GM19463 (cell line): ENCODE results near the gene MRC1.
"Not testable (repeated sequence)": the region's sequence is repeated elsewhere in the genome, so short reads cannot be mapped to it uniquely, and the experiment has no call there.

ENCODE experiments used
- ATAC-seq: cut with Tn5 transposase; IDR thresholded peaks from one replicate; pipeline ENCODE4 v1.9.1; 2021; ENCODE audit warnings: mild to moderate bottlenecking, moderate library complexity; ENCODE audit not compliant: unreplicated experiment

MRC1 gene

DNA sequence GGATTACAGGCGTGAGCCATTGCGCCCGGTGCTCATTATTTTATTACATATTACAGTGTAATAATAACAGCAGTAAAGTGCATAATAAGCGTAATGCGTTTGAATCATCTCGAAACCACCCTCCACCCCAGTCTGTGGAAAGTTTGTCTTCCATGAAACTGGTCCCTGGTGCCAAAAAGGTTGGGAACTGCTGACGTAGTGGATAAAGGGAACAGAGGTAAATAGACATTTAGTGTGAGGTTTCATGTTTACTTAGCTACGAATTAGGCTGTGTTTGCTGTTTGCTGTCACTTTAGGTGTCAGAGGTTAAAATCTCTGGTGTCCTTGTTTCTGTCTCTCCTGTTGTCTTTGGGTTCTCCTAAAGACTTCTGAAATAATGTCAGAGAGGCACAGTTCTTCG lies 82.3 kb downstream of the MRC1 start:
- ATAC-seq = no peak

- ATAC-seq = no peak
Observed at GRCh38 chr10:17904564-17904963, 95.4 kb downstream of the MRC1 start.

GRCh38 chr10:17905491-17905890 lies 96.3 kb downstream of the MRC1 start:
- ATAC-seq = no peak

DNA sequence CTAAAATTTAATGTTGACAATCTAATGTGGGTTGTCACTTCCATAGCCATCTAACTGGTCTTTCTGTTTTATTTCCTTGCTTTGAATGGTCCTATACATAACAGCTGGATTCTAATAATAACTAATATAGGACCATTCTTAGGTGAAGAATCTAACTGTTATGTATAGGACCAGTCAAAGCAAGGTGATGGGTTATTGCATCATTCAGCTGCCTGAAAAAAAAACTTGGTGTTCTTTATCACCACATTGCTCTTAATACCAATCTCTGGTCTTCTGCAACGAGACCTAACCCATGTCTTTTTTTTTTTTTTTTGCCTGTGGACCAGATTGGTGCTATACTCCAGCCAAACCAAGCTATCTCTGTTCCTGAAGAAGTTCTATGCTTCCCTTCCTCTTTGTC lies 96.9 kb downstream of the MRC1 start:
- ATAC-seq = no peak

DNA sequence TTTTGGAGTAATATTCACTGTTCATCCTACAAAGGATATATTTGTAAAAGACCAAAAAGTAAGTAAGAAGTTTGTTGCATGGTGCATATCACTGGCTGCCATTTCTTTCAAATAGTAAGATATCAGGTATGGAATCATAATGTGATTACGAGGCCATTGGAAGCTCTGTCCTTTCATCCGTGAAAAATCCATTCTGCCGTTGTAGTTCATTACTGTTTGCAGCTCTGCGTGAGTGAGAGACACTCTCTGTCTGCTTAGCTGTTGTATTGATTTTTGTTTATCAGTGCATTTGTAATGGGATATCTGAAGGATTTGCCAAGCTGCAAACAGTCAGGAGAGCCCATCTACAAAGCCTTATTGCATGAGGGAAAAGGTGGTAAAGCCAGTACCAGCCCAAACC lies 98.5 kb downstream of the MRC1 start:
- no peak for ATAC-seq

GRCh38 chr10:17910125-17910789 lies 101.1 kb downstream of the MRC1 start:
- peak; percentile 48 for ATAC-seq

GRCh38 chr10:17912754-17913153 lies 103.6 kb downstream of the MRC1 start:
- ATAC-seq = no peak

- ATAC-seq = no peak
Observed at GRCh38 chr10:17913604-17914003, 104.5 kb downstream of the MRC1 start.

DNA sequence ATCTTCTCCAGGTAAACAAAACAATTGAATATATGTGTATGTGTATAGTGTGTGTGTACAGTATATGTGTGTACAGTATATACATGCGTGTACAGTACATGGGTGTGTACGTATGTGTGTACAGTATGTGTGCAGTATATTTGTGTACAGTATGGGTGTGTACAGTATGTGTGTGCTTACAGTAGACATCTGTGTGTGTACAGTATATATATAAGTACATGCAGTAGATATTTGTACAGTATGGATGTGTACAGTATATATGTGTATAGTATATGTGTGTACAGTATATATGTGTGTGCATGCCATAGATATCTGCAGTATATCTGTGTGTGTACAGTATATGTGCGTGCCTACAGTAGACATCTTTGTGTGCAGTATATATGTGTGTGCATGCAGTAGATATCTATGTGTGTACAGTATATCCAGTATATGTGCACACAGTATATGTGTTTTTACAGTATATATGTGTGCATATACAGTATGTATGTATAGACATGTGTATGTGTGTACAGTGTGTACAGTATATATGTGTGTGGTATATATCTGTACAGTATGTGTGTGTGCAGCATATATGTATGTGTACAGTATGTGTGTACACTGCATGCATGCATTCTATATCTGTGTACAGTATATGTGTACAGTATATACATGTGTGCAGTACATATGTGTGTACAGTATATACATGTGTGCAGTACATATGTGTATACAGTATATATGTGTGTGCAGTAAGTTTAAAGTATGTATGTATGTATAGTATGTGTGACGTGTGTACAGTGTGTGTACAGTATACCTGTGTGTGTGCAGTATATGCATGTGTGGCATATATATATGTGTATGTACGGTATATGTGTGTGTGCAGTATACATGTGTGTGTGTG lies 105.3 kb downstream of the MRC1 start:
- no peak for ATAC-seq

DNA sequence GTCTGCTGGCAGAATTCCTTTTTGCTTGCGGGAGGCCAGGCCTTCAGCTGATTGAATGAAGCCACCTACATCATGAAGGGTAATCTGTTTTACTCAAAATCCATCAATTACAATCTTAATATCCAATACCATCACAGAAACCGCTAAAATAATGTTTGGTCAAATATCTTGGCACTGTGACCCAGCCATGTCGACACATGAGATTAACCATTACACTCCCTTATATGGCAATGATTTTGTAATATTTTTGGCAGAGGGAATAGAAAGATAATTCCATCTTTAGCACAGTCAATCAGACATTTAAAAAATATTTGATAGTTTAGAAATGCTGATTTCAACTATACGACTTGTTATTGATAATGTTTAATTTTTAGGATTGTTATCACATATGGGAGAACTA lies 106.0 kb downstream of the MRC1 start:
- no peak for ATAC-seq

DNA sequence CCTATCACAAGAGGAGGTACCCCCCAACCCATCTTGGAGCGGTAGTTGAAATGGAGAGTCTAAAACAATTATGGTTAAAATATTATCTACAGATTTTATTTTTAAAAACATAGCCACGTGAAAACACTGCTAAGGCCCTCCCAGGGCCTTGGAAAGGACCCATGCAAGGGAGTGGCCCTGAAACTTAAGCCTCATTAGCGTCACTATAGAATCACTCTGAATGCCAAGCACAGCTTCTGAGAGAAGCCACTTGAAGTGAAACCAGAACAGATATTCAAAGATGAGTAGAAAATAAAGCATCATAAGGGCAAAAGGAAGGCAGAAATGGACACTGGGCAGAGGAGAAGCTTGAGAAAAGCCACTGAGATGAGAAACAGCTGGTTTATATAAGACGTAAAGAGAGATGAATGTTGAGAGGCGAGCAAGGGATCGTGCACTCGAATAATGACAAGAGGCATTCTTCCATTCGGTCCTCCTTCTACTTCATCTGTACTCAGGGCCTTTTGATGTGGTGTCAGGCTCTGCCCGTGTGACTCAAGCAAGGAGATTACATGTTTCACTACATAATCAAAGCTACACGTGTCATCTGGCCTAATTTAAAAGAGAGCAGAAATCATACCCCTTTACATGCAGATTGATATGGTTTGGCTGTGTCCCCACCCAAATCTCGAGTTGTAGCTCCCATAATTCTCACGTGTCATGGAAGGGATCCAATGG lies 109.2 kb downstream of the MRC1 start:
- ATAC-seq = no peak

- no peak for ATAC-seq
Observed at GRCh38 chr10:17921378-17921777, 112.2 kb downstream of the MRC1 start.

DNA sequence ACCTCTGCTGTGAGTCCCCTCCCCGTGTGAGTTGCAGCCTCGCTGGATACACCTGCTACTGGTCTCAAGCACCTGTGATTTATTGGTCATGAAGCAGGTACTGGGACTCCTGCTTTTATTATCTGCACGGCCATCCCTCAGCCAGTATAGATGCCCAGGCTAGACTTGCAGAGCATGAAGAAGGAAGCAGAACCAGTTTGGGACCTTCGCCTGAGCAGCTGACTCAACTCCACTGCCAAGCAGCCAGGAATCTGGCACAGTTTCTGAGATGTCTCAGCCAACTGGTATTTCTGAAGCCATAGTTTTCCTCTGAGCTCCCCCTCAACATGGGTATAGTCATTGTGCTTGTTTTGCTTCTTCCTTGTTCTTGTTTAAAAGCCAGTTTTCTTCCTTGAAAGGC lies 114.6 kb downstream of the MRC1 start:
- no peak for ATAC-seq

- no peak for ATAC-seq
Observed at GRCh38 chr10:17943033-17943745, 134.0 kb downstream of the MRC1 start.

- not testable (repeated sequence) for ATAC-seq
Observed at GRCh38 chr10:17950269-17950668, 141.1 kb downstream of the MRC1 start.

DNA sequence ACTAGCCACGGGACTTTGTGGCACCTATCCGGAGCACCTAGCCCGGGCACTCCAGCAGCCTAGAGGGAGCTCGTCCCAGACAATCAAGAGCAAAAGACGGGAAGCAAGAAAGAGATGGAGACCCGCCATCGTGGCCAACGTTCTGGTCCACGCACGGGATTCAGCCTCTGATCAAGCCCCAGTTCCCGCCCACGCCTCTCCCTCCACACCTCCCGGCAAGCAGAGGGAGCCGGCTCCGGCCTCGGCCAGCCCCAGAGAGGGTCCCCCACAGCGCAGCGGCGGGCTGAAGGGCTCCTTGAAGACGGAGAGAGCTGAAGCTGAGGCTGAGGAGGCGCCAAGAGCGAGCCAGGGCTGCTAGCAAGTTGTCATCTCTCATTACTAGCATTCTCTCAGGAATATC lies 141.6 kb downstream of the MRC1 start:
- no peak for ATAC-seq

GRCh38 chr10:17951868-17952371 lies 142.8 kb downstream of the MRC1 start, which contains the start of gene SLC39A12:
SLC39A12 (plus strand) TSS chr10:17951918; CDS start chr10:17953277, 1,359 bp downstream.
- no peak for ATAC-seq

DNA sequence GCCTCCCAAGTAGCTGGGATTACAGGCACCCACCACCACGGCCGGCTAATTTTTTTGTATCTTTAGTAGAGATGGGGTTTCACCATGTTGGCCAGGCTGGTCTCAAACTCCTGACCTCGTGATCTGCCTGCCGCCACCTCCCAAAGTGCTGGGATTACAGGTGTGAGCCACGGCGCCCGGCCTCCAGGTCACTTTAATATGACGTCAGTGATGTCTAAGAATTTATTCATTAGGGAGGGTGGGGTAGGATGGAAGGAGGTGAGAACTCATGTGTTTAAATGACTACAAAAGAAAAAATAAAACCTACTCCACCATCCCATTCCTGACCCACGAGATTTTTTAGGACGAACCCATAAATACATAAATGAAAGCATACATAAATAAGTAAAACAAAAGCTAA lies 145.2 kb downstream of the MRC1 start:
- ATAC-seq = not testable (repeated sequence)

GRCh38 chr10:17954861-17955260 lies 145.7 kb downstream of the MRC1 start:
- no peak for ATAC-seq

DNA sequence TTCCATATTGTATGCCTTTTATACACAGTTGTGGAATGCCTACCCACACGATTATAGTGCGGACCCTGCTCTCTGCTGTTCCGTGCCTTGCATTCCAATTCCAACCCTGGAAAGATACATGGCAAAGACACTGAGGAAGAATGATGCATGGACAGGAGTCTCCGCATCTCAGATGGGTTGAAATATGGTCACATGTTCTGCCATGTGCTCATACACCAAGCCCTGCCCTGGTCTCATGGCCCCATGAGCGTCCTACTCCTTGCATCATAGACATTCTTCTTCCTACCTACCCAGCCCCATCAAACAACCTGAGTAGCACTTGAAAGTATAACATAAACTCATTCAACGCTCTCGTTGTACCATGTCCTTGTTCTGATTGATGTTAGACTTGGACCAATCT lies 148.9 kb downstream of the MRC1 start:
- ATAC-seq = no peak

DNA sequence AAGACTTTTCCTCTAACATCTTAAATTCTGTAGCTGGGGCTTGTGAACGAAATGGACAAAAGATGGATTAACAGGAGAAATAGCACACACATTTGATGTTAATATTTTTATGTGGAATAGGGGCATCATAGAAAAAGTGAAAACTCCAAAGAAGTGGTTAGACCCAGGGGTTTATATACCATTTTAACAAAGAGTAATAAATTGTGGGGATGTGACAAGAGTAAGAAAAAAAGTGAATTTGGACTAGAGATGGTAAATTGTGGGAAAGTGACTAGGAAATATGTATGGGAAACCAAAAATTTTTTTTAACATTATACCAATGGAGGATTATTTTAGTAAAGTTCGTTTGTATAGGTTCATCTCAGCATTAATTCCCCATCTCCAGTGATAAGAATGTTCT lies 150.7 kb downstream of the MRC1 start:
- no peak for ATAC-seq
